GM12878 (cell line): Measurements from ENCODE around the gene CHAT. TPM values are rescaled to one million over a fixed set of nuclear protein-coding genes. Genes with fewer than 3 reads are reported as not detected.

Experiments used
- ATAC-seq: fragments of 200-7000 bp; cut with Tn5 transposase; 3 replicates; pipeline ENCODE4 v1.9.1; 2020; ENCODE audit warnings: mild to moderate bottlenecking, moderate library complexity
- BruUV-seq: library from RNA; stranded (reverse); fragments of 400-500 nt; replicated peaks from 2 replicates; lab custom pipeline; 2021; lab: Mats Ljungman, UMichigan
- CTCF ChIA-PET: fragments of 300-600 bp; sonication (Branson Sonifier 250); formaldehyde crosslinking; extraction: SDS; loops from one replicate; lab custom pipeline; 2021; ENCODE audit warnings: inconsistent platforms; lab: Yijun Ruan, JAX
- POLR2A ChIA-PET: fragments of 350-600 bp; formaldehyde crosslinking; extraction: SDS; loops from one replicate; lab custom pipeline; 2021; ENCODE audit warnings: inconsistent platforms; lab: Charles Lee
- RAD21 ChIA-PET: fragments of 300-600 bp; sonication (Branson Sonifier 250); formaldehyde crosslinking; loops from one replicate; lab custom pipeline; 2023; ENCODE audit warnings: antibody characterized with exemption; ENCODE audit not compliant: unreplicated experiment; lab: Charles Lee
- SMC1A ChIA-PET: fragments of 300-600 bp; sonication (Branson Sonifier 250); formaldehyde crosslinking; loops from one replicate; lab custom pipeline; 2023; ENCODE audit not compliant: unreplicated experiment, uncharacterized antibody; lab: Charles Lee
- DNase-seq: peaks from one replicate; pipeline ENCODE4 v3.0.0-alpha.2; 2011; ENCODE audit warnings: low read depth, low spot score
- FAIRE-seq: peaks from 3 replicates; lab custom pipeline; 2011; peaks lifted over from hg19 to GRCh38; lab: Jason Lieb, UNC
- H2AFZ ChIP-seq: 2 replicates; pipeline ENCODE4 v1.6.0; 2011; ENCODE audit warnings: low read depth, low read length, control low read depth; ENCODE audit not compliant: control insufficient read depth
- H3K27ac ChIP-seq: 2 replicates; pipeline ENCODE4 v1.5.1; 2011; ENCODE audit warnings: control low read depth; ENCODE audit not compliant: control insufficient read depth, insufficient read depth
- H3K27me3 ChIP-seq, 2 experiments: replicated peaks in 1 of 2; 2 replicates each; pipeline versions ENCODE4 v1.6.0 to v1.6.1; 2011; ENCODE audit warnings: low read length in 1 of 2; ENCODE audit not compliant: control insufficient read depth in 2 of 2, insufficient read depth in 2 of 2
- H3K36me3 ChIP-seq, 2 experiments: 2 replicates each; pipeline ENCODE4 v1.5.1; 2011; ENCODE audit warnings: low read length in 1 of 2; ENCODE audit not compliant: control insufficient read depth in 2 of 2, insufficient read depth in 2 of 2
- H3K4me1 ChIP-seq: 2 replicates; pipeline ENCODE4 v1.6.1; 2011; ENCODE audit warnings: mild to moderate bottlenecking, low read length, moderate library complexity, mixed read lengths; ENCODE audit not compliant: control insufficient read depth, insufficient read depth
- H3K4me2 ChIP-seq: 2 replicates; pipeline ENCODE4 v1.6.0; 2011; ENCODE audit warnings: control low read depth; ENCODE audit not compliant: control insufficient read depth, insufficient read depth
- H3K4me3 ChIP-seq: fragments of 200-600 bp; sonication (generic); 2 replicates; pipeline ENCODE4 v1.5.1; 2016
- H3K79me2 ChIP-seq: 2 replicates; pipeline ENCODE4 v1.6.0; 2011; ENCODE audit warnings: low read length; ENCODE audit not compliant: control insufficient read depth, insufficient read depth
- H3K9ac ChIP-seq: 2 replicates; pipeline ENCODE4 v1.8.0; 2011; ENCODE audit warnings: low read length, control low read depth, mixed read lengths; ENCODE audit not compliant: control insufficient read depth, insufficient read depth
- H3K9me3 ChIP-seq: replicated peaks from 3 replicates; pipeline ENCODE4 v1.5.1; 2011; ENCODE audit warnings: mild to moderate bottlenecking, low read length; ENCODE audit not compliant: control insufficient read depth, insufficient read depth
- H4K20me1 ChIP-seq: 2 replicates; pipeline ENCODE4 v1.6.0; 2011; ENCODE audit not compliant: control insufficient read depth, insufficient read depth
- BACH1 ChIP-seq: fragments of 450-650 bp; IDR thresholded peaks from 2 replicates; pipeline ENCODE4 v1.6.1; 2017; ENCODE audit warnings: mild to moderate bottlenecking, borderline replicate concordance
- CREM ChIP-seq: IDR thresholded peaks from 2 replicates; pipeline ENCODE4 v1.6.1; 2014; ENCODE audit warnings: antibody characterized with exemption, low read depth
- MEF2B ChIP-seq: fragments of 450-650 bp; IDR thresholded peaks from 2 replicates; pipeline ENCODE4 v1.6.1; 2018; ENCODE audit warnings: mild to moderate bottlenecking, moderate library complexity; ENCODE audit not compliant: partially characterized antibody, poor library complexity, severe bottlenecking
- NFIC ChIP-seq: IDR thresholded peaks from 2 replicates; pipeline ENCODE4 v1.6.1; 2012; ENCODE audit warnings: low read depth, mild to moderate bottlenecking, inconsistent platforms, low read length, moderate library complexity
- NR2C1 ChIP-seq: fragments of 450-650 bp; IDR thresholded peaks from 2 replicates; pipeline ENCODE4 v1.6.1; 2017; ENCODE audit warnings: antibody characterized with exemption, mild to moderate bottlenecking, moderate library complexity
- SIX5 ChIP-seq: IDR thresholded peaks from 2 replicates; pipeline ENCODE4 v1.6.1; 2011; ENCODE audit warnings: mild to moderate bottlenecking, low read depth, low read length, moderate library complexity; ENCODE audit not compliant: severe bottlenecking
- SRF ChIP-seq, 2 experiments: IDR thresholded peaks; 2 replicates each; pipeline ENCODE4 v1.6.1; 2011; ENCODE audit warnings: low read depth in 2 of 2, low read length in 2 of 2, mild to moderate bottlenecking in 1 of 2, moderate library complexity in 1 of 2
- TBL1XR1 ChIP-seq: IDR thresholded peaks from 2 replicates; pipeline ENCODE4 v1.6.1; 2012; ENCODE audit warnings: low read depth, low read length, improper control_type of control experiment
- TCF7 ChIP-seq: IDR thresholded peaks from 2 replicates; pipeline ENCODE4 v1.6.1; 2014; ENCODE audit warnings: antibody characterized with exemption, borderline replicate concordance
- WGBS: methylation state at CpG from one replicate; pipeline ENCODE4 v1.1.6; 2016; ENCODE audit warnings: low lambda C conversion rate; ENCODE audit not compliant: insufficient replicate concordance, insufficient coverage; ENCODE audit errors: missing lambda C conversion rate; 5-methylcytosine and 5-hydroxymethylcytosine counted together
- in situ Hi-C: fragments of 300-500 bp; cut with MboI; formaldehyde crosslinking; loops from 9 replicates; pipeline ENCODE4 v1.14.3; 2018; ENCODE audit warnings: mixed read lengths
- intact Hi-C: fragments of 100-400 bp; cut with micrococcal nuclease; formaldehyde crosslinking; loops from one replicate; pipeline ENCODE4 v1.14.2; 2022; ENCODE audit not compliant: unreplicated experiment
- polyA plus RNA-seq, 11 experiments: library from polyadenylated mRNA; depleted of rRNA in 4 of 11; unstranded in 6 of 11; stranded (reverse) in 5 of 11; fragments of >200 nt; fragmentation: Nextera tagmentation in 4 of 11; fragmentation: Illumina TruSeq in 1 of 11; extraction: Ambion mirVana in 4 of 11; extraction: Trizol in 1 of 11; gene quantifications; 1 replicate in 1 of 11; 2 replicates in 10 of 11; pipeline versions ENCODE4 v1.2.1 to v1.2.3, GENCODE V29; 2011 to 2016; ENCODE audit warnings: inconsistent platforms in 2 of 11, missing spikeins in 2 of 11, low read depth in 1 of 11
- total RNA-seq, 4 experiments: library from RNA; depleted of rRNA in 3 of 4; stranded (reverse); fragments of >200 nt in 3 of 4; fragmentation: Illumina TruSeq in 1 of 4; extraction: Trizol in 1 of 4; gene quantifications; 2 replicates each; pipeline versions ENCODE4 v1.2.1 to v1.2.3, GENCODE V29; 2013 to 2021
- TF ChIP-seq, protein P1 (sequence below): fragments of 450-650 bp; formaldehyde crosslinking; IDR thresholded peaks from 2 replicates; pipeline ENCODE4 v1.4.0; 2022; ENCODE audit warnings: mild to moderate bottlenecking, moderate library complexity
- TF ChIP-seq, protein P2 (sequence below): fragments of 450-650 bp; conservative IDR thresholded peaks from 2 replicates; pipeline ENCODE4 v1.6.1; 2017; ENCODE audit warnings: mild to moderate bottlenecking, moderate library complexity

CHAT gene
- total and polyA plus RNA-seq, 10 of the 15 experiments (the other 5 are each of a cell fraction or from before 2014, with no cell fraction given): not detected

DNA sequence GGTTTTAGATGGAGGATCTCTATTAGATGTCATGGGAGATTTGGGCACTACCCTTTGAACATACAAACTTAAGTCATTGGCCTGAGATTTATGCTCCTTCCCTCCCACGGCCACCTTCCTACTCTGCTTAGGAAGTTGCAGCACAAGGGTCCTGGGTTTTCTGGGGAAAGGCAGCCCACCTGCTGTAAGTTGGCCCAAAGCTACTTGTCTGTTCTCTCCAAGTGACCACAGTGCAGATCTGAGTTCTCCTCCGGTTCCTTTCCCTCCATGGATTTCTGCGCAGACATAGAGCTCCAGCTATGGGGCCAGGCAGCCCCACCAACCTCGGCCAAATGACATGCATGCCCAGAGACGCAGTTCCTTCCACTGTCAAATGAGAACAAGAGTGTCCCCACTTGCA lies 52.8 kb downstream of the CHAT start (continued):
- TF ChIP-seq, protein P1, sequence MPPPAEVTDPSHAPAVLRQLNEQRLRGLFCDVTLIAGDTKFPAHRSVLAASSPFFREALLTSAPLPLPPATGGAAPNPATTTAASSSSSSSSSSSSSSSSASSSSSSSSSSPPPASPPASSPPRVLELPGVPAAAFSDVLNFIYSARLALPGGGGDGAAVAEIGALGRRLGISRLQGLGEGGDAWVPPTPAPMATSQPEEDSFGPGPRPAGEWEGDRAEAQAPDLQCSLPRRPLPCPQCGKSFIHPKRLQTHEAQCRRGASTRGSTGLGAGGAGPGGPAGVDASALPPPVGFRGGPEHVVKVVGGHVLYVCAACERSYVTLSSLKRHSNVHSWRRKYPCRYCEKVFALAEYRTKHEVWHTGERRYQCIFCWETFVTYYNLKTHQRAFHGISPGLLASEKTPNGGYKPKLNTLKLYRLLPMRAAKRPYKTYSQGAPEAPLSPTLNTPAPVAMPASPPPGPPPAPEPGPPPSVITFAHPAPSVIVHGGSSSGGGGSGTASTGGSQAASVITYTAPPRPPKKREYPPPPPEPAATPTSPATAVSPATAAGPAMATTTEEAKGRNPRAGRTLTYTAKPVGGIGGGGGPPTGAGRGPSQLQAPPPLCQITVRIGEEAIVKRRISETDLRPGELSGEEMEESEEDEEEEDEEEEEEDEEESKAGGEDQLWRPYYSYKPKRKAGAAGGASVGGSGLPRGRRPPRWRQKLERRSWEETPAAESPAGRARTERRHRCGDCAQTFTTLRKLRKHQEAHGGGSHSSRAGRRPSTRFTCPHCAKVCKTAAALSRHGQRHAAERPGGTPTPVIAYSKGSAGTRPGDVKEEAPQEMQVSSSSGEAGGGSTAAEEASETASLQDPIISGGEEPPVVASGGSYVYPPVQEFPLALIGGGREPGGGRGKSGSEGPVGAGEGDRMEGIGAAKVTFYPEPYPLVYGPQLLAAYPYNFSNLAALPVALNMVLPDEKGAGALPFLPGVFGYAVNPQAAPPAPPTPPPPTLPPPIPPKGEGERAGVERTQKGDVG: no peak
- TF ChIP-seq, all 136 proteins: peak for 0

DNA sequence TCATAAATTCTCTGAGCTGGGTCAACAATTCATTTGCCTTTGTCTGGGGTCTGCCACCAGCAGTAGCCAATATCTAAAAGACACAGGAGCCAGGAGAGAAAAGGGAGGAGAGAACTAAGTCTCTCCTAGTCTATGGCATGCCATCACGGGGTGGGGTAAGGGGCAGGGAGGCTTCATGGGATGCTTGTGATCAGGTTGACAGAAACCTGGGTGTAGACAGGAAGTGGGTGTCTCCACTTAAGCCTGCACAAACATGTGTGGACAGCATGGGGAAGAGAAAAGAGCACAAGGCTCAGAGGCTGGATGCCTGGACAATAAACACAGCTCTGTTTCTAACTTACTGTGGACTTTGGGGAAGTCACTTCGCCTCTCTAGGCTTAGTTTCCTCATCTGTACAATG lies 54.2 kb downstream of the CHAT start:
- no peak for ATAC-seq
- WGBS: 0% methylated on average over 2 of the region's 2 CpGs
- no peaks in the 10 kb centered on the region for H3K4me1 ChIP-seq
- no peak overlapping the region for H3K4me2 ChIP-seq
- H3K9ac ChIP-seq: no peak overlapping the region
- DNase-seq: no peak
- no TSS peak for BruUV-seq
- no peak for FAIRE-seq
- H3K4me3 ChIP-seq: no peak overlapping the region
- CTCF ChIA-PET: no interaction called here
- RAD21 ChIA-PET: no interaction called here
- H3K27me3 ChIP-seq: peaks cover 0 to 1% of the 10 kb centered on the region in 2 experiments; a peak in 2 of 4 replicates
- TF ChIP-seq TCF7 (no peak), CREM (no peak), MEF2B (no peak), NR2C1 (no peak), SIX5 (no peak), TBL1XR1 (no peak), BACH1 (no peak), NFIC (no peak), SRF (IDR thresholded peaks at IDR 0.05; ENCODE audit: low read depth in 2 of 2, low read length in 2 of 2) (no peak)
- TF ChIP-seq, protein P2, sequence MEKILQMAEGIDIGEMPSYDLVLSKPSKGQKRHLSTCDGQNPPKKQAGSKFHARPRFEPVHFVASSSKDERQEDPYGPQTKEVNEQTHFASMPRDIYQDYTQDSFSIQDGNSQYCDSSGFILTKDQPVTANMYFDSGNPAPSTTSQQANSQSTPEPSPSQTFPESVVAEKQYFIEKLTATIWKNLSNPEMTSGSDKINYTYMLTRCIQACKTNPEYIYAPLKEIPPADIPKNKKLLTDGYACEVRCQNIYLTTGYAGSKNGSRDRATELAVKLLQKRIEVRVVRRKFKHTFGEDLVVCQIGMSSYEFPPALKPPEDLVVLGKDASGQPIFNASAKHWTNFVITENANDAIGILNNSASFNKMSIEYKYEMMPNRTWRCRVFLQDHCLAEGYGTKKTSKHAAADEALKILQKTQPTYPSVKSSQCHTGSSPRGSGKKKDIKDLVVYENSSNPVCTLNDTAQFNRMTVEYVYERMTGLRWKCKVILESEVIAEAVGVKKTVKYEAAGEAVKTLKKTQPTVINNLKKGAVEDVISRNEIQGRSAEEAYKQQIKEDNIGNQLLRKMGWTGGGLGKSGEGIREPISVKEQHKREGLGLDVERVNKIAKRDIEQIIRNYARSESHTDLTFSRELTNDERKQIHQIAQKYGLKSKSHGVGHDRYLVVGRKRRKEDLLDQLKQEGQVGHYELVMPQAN: no peak
- TF ChIP-seq, all 136 proteins: peak for 0
- in situ Hi-C loops: no loop called here
- Histone ChIP-seq H3K79me2 (no peaks in the 10 kb centered on the region), H2AFZ (no peak overlapping the region), H4K20me1 (no peaks in the 10 kb centered on the region), H3K9me3 (no peaks in the 10 kb centered on the region), H3K27ac (no peak overlapping the region), H3K36me3 (no peaks in the 10 kb centered on the region)
- POLR2A ChIA-PET: no interaction called here
- intact Hi-C loops: no loop called here
- SMC1A ChIA-PET: interaction anchor here (0.7 kb wide), 1 partner anchor 18 kb away, joined by 3 read pairs; no protein-coding TSS in a partner anchor
